Measurements from ENCODE around the gene MAGOHB.
A peak's percentile ranks its signal among the peaks of the same experiment; 100 is the strongest.
"Not testable (repeated sequence)": the region's sequence is repeated elsewhere in the genome, so short reads cannot be mapped to it uniquely, and the experiment has no call there.

The MAGOHB gene

GRCh38 chr12:10613349-10614055 lies at the start of gene MAGOHB:
Gene MAGOHB (minus strand): TSS chr12:10613609. CDS start chr12:10613532, 77 bp downstream.
- DNase-seq (ENCODE audit: low read depth, low spot score): peak; percentile 91

- no peak for DNase-seq (ENCODE audit: low read depth, low spot score)
These were observed 47.9 kb upstream of the MAGOHB start for GRCh38 chr12:10661338-10661737.

DNA sequence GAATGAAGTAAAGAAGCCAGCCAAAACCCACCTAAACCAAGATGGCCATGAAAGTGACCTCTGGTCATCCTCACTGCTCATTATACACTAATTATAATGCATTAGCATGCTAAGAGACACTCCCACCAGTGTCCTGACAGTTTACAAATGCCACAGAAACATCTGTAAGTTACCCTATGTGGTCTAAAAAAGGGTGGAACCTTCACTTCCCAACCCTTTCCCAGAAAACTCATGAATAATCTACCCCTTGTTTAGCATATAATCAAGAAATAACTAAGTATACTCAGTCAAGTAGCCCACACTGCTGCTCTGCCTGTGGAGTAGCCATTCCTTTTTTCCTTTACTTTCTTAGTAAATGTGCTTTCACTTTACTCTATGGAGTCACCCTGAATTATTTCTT lies 40.6 kb upstream of the MAGOHB start:
- no peak for DNase-seq (ENCODE audit: low read depth, low spot score)

DNA sequence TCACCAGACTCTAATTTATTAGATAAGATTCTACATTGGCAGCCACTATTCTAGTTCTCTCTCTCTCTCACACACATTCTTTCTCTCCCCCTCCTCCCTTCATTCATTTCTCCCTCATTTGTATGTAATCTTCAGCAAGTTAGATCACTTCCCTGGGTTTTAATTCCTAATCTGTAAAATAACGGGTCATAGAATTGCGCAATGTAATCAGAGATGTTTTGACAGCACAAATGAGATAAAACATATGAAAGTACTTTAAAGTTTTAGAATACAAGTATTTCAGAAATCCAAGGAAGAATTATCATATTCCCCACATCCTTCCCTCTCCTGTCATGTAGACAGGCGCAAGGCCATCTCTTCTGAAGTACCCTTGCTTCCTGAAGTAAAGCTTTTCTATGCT lies 38.8 kb upstream of the MAGOHB start:
- DNase-seq (ENCODE audit: low read depth, low spot score): no peak

DNA sequence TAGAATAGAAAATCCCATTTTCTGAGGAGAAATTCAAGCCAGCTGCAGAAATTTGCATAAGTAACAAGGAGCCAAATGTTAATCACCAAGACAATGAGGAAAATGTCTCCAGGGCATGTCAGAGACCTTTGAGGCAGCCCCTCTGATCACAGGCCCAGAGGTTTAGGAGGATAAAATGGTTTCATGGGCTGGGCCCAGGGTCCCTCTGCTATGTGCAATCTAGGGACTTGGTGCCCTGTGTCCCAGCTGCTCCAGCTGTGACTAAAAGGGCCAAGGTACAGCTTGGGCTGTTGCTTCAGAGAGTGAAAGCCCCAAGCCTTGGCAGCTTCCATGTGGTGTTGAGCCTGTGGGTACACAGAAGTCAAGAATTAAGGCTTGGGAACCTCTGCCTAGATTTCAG lies 33.2 kb upstream of the MAGOHB start:
- not testable (repeated sequence) for DNase-seq (ENCODE audit: low read depth, low spot score)

DNA sequence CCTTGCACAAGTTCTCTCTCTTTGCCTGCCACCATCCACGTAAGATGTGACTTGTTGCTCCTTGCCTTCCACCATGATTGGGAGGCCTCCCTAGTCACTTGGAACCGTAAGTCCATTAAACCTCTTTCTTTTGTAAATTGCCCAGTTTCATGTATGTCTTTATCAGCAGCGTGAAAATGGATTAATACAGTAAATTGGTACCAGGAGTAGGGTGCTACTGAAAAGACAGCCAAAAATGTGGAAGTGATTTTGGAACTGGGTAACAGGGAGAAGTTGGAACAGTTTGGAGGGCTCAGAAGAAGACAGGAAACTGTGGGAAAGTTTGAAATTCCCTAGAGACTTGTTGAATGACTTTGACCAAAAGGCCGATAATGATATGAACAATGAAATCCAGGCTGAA lies 32.5 kb upstream of the MAGOHB start:
- no peak for DNase-seq (ENCODE audit: low read depth, low spot score)

DNA sequence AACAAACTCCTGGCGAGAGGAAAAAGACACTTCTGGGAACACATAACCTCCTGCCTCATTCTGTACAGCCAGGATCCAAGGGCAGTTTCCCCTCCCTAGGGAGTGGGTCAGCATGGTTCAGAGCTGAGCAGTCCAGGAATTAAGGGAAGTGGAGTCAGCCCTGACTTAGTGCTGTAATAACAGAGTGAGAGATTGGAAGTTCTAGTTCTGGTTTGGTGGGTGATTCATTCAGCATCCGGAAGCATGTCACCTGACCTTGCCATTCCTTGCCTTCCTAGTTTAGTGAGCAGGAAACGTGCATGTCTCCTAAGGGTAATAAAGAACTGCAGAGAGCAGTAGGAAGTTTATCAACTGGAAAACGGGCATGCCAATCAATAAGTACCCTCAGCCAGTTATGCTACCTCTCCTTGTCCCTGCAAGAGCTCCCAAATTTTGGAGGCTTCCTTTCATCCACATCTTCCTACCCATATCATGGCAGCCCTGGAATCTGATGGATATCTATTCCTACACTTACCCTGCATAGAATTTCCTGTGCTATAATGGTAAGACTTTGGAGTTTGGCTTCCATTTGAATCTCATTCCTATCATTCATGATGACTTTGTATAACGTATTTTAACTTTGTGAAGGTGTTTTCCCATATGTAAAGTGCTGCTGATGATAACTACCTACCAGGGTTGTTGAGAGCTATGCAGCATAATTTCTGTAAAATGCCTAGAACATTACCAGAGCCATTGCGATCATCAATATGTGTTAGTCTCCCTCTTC lies 28.5 kb upstream of the MAGOHB start:
- DNase-seq (ENCODE audit: low read depth, low spot score): no peak

DNA sequence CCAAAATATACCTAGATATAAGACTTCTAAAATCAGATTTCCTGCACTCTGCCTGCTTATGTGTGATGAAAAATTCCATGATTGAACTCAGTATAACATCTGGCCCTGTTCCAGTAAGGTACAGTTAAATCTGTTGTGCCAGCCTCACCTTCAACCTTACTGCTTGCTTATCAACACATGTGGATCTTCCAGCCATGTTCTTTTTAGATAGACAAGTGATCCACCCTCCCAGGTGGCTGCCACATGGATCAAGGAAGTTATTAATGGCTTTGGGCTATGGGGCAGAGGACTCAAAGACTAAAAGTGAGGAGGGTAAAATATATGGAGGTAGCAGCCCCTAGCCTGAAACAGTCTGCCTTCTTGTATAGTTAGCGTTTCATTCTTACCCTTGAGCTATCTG lies 25.3 kb upstream of the MAGOHB start:
- DNase-seq (ENCODE audit: low read depth, low spot score): no peak

- DNase-seq (ENCODE audit: low read depth, low spot score): no peak
These were observed 23.2 kb upstream of the MAGOHB start for GRCh38 chr12:10636611-10637010.

DNA sequence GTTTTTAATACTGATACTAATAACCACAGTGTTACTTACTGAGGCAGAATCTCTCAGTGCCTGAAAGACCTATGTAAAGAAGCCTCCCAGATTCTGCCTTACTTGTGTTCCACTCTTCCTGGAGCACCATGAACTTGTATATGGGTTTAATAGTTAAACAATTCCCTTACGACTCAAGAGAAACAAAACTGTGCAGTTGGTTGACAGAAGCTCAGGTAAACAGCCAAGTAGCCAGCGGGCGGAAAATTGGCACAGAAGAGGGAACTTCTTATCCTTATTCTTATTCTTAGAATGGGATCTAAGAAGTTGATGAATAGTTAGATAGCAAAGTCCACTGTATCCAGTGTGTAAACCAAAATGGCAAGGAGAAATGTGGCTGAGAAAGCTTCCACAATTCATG lies 22.7 kb upstream of the MAGOHB start:
- DNase-seq (ENCODE audit: low read depth, low spot score): no peak

DNA sequence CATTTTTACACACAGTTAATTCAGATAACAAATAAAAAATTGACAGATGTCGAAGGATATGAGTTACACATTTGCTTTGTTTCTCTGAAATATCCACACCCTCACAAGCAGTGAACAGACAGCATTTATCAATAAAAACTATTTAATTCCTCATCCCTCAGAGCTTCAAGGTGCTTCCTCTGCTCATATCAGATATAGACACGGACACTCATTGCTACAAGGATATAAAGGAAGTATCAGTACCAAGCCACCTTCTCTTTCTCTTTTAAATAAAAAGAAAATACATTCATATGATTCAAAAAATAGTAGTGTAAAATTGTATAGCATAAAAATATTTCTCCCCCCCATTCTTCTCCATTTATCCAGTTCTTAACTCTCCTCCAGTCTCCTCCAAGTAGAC lies 21.9 kb upstream of the MAGOHB start:
- DNase-seq (ENCODE audit: low read depth, low spot score): no peak

DNA sequence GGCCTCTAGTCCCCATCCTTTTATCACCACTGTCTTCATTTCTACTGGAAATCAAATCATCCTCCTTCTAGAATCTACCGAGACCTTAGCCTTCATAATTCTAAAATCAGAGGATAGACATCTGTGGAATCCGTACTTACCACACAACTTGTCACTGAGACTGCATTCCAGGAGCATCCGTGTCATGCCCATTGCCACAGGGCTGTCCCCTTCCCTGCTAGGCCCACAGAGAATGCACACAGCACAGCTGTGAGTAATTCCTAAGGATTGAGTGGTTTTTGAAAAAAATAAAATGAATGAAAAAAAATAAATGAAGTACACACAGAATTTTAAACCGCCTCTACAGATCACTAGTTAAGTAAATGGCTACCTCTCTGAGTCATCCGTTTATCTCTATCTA lies 21.0 kb upstream of the MAGOHB start:
- DNase-seq (ENCODE audit: low read depth, low spot score): no peak

GRCh38 chr12:10633541-10633940 lies 20.1 kb upstream of the MAGOHB start:
- DNase-seq (ENCODE audit: low read depth, low spot score): no peak

DNA sequence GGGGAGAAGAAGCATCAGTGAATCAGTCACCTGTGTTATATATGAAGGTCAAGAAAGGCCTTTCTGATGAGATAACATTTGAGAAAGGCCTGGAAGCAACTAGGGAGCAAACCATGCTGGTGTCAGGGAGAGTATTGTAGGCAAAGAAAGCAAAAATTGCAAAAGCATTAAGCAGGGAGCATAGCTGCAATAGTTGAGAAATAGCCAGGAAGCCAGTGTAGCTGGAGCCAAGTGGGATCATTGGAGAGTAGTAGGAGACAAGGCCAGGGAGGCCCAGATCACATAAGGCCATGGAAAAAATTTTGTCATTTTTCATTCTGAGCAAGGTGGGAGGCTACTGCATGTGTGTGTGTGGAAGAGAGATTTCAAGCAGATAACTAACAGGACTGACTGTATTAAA lies 18.8 kb upstream of the MAGOHB start:
- DNase-seq (ENCODE audit: low read depth, low spot score): no peak

DNA sequence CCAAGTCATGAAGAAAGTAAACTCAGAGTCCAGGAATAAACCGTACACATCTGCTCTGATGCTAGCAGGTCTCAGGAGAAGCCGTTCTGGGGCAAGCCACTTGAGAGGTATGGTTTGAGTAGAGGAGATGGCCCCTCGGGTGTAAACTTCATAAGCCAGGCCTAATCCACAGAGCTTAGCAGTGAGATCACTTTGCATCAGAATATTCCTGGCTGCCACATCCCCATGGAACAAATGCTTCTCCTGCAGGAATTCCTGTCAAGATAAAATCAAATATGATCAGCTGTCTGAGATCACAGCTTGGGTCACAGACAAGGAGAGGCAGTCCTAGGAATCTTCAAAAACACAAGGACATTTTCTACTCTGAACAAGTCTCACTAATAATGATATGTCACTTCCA lies 11.2 kb upstream of the MAGOHB start:
- no peak for DNase-seq (ENCODE audit: low read depth, low spot score)

DNA sequence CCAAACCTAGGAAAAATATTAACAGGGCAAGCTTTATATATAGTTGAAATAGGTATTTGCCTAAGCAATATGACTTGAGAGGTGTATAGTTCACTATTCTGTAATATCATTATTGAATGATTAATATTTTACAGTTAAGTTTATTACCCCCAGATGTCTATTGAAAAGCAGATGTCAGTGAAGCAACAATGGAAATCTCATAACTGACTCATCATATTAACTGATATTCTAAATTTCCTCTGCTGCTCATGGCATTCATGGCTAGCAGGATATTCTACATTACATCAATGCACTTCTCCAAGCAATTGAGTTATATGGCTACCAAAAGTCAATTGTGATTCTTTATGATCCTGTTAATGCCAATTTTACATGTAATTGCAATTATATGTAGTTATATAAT lies 9.7 kb upstream of the MAGOHB start:
- DNase-seq (ENCODE audit: low read depth, low spot score): no peak

GRCh38 chr12:10621278-10621677 lies 7.9 kb upstream of the MAGOHB start:
- no peak for DNase-seq (ENCODE audit: low read depth, low spot score)

- DNase-seq (ENCODE audit: low read depth, low spot score): no peak
These were observed 6.8 kb upstream of the MAGOHB start for GRCh38 chr12:10620078-10620779.

GRCh38 chr12:10618338-10618987 lies 5.1 kb upstream of the MAGOHB start:
- no peak for DNase-seq (ENCODE audit: low read depth, low spot score)

DNA sequence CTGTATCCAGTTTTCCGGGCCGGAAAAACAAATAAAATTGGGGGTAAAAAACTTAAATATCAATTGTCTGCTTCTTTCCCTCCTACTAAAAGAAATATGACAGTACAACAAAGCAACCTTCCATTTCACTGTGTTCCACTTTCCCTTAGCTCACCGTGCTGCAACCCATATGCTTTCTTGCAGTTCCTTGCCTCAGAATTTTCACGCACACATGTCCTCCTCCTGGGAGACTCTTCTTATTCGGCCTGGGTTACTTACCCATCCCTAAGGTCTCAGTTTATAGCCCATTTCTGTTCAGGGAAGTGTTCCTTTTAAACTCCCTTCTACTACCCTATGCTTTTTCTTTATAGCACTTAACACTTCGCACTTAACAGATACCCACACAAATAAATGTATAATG lies 4.5 kb upstream of the MAGOHB start:
- no peak for DNase-seq (ENCODE audit: low read depth, low spot score)

DNA sequence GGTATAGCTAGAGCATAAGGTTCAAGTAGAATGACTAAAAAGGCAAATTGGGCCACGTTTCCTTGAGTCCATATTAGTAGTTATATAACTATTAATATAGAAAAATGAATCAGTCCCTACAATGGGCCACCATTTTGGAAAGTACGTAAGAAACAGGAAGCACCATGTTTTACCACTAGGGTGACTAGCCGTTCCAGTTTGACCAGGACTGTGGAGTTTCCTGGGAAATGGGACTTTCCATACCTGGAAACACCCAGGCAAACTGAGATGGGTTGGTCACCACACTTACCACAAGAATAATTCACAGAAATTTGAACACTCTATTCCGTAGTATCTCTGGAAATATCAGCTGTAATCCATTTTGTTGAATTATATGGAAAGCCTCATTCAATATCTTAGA lies 2.1 kb upstream of the MAGOHB start:
- DNase-seq (ENCODE audit: low read depth, low spot score): no peak

- no peak for DNase-seq (ENCODE audit: low read depth, low spot score)
These were observed 604 bp upstream of the MAGOHB start for GRCh38 chr12:10614056-10614370.

Data from brain pericyte (primary cell).